Endothelial cell of umbilical vein (primary cell): ENCODE data around the gene EDC3.

ENCODE experiments used
- EZH2 ChIP-seq: IDR thresholded peaks from 2 replicates; pipeline ENCODE4 v1.6.1; 2012; ENCODE audit warnings: borderline replicate concordance, low read depth, mild to moderate bottlenecking, moderate library complexity, low read length, inconsistent platforms; ENCODE audit not compliant: severe bottlenecking
- FOS ChIP-seq: IDR thresholded peaks from 2 replicates; pipeline ENCODE4 v1.6.1; 2011; ENCODE audit warnings: mild to moderate bottlenecking, low read length, moderate library complexity, borderline replicate concordance; ENCODE audit not compliant: insufficient read depth
- GATA2 ChIP-seq: IDR thresholded peaks from 2 replicates; pipeline ENCODE4 v1.7.0; 2011; ENCODE audit warnings: low read depth, mild to moderate bottlenecking, moderate library complexity, mixed read lengths, low read length; ENCODE audit not compliant: insufficient read length, insufficient read depth
- JUN ChIP-seq: IDR thresholded peaks from 2 replicates; pipeline ENCODE4 v1.6.1; 2011; ENCODE audit warnings: borderline replicate concordance, low read depth; ENCODE audit not compliant: insufficient read length, insufficient read depth
- MYC ChIP-seq: IDR thresholded peaks from one replicate; pipeline ENCODE4 v1.6.1; 2011; ENCODE audit warnings: mild to moderate bottlenecking, low read depth, low read length
- POLR2A ChIP-seq: IDR thresholded peaks from 2 replicates; pipeline ENCODE4 v1.6.1; 2012; ENCODE audit warnings: low read depth, mild to moderate bottlenecking, control low read depth, low read length
- POLR2AphosphoS5 ChIP-seq: IDR thresholded peaks from 2 replicates; pipeline ENCODE4 v1.6.1; 2012; ENCODE audit warnings: low read depth, mild to moderate bottlenecking, control low read depth, low read length, moderate library complexity; ENCODE audit not compliant: insufficient read depth
- TF ChIP-seq, protein P1 (sequence below), 2 donors: IDR thresholded peaks; 1 replicate in 1 of 2; 2 replicates in 1 of 2; pipeline ENCODE4 v1.5.1; 2011; ENCODE audit warnings: low read length in 2 of 2, mild to moderate bottlenecking in 2 of 2, moderate library complexity in 2 of 2, control low read depth in 1 of 2, inconsistent platforms in 1 of 2, low read depth in 1 of 2; ENCODE audit not compliant: insufficient read depth in 1 of 2; ENCODE audit errors: extremely low read depth in 1 of 2
- TF ChIP-seq, protein P2 (sequence below): IDR thresholded peaks from 2 replicates; pipeline ENCODE4 v1.6.1; 2011; ENCODE audit not compliant: insufficient read depth, insufficient read length

DNA sequence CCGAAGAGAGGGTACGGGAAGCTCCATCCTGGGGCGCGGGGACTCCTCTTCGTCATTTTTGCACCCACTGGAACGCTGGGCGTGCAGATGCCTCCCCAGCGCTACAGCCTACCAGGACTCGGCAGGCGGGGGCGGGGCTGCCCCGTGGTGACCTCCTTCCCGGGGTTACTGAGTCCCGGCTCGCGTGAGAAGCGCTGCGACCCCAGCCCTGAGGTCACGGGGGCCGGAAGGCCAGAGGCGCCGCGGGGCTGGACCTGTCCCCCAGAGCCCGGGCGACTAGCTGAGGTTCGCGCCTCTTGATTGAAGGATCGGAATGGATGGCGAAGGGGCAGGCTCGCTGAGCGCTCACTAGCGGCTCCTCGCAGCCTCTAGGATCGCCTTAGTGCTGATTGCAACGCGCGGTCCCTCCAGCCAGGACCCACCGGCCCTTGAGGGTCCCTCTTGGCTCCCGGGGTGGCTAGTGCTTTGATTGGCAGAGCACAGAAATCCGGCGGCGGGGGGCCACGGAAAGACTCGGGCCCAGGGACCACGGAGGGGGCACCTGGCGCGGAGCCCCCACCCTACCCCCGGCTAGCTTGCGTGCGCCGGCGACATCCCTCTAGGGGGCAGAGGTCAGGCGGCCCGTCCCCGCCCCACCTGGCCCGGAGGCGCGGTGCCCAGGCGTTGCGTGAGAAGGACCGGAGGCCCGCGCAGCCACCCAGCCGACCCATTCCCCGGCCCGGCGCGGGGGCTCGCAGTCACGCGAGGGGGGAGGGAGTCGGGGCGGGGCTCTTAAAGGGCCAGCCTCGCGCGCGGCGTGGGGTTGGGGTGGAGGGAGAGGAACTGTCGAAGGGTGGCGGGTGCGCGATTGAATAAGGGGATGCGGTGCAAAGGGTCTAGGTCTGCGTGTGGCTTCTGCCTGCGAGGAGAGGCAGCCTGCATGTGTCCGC, 30.3 kb upstream of the EDC3 start:
- TF ChIP-seq, protein P1, sequence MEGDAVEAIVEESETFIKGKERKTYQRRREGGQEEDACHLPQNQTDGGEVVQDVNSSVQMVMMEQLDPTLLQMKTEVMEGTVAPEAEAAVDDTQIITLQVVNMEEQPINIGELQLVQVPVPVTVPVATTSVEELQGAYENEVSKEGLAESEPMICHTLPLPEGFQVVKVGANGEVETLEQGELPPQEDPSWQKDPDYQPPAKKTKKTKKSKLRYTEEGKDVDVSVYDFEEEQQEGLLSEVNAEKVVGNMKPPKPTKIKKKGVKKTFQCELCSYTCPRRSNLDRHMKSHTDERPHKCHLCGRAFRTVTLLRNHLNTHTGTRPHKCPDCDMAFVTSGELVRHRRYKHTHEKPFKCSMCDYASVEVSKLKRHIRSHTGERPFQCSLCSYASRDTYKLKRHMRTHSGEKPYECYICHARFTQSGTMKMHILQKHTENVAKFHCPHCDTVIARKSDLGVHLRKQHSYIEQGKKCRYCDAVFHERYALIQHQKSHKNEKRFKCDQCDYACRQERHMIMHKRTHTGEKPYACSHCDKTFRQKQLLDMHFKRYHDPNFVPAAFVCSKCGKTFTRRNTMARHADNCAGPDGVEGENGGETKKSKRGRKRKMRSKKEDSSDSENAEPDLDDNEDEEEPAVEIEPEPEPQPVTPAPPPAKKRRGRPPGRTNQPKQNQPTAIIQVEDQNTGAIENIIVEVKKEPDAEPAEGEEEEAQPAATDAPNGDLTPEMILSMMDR (IDR thresholded peaks at IDR 0.05; ENCODE audit: extremely low read depth in 1 of 2, insufficient read depth in 1 of 2, low read depth in 1 of 2, low read length in 2 of 2) = peak in 1 of 2 donors; percentile 5
- TF ChIP-seq POLR2A (no peak), EZH2 (peak; percentile 22), POLR2AphosphoS5 (no peak), JUN (no peak), FOS (no peak), MYC (no peak), GATA2 (no peak)
- TF ChIP-seq, protein P2, sequence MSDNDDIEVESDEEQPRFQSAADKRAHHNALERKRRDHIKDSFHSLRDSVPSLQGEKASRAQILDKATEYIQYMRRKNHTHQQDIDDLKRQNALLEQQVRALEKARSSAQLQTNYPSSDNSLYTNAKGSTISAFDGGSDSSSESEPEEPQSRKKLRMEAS = no peak
